Keratinocyte (primary cell): ENCODE results near the gene SULT2B1. TPM values are rescaled to one million over a fixed set of nuclear protein-coding genes. Genes with fewer than 3 reads are reported as not detected.

Experiments used
- DNase-seq: peaks from one replicate; pipeline ENCODE4 v3.0.0-alpha.2; 2011; ENCODE audit warnings: low read depth, missing footprints, low spot score
- FAIRE-seq: peaks from 2 replicates; lab custom pipeline; 2011; peaks lifted over from hg19 to GRCh38; lab: Jason Lieb, UNC
- H2AFZ ChIP-seq: 2 replicates; pipeline ENCODE4 v1.6.0; 2012; ENCODE audit warnings: low read length, control low read depth, inconsistent platforms; ENCODE audit not compliant: control insufficient read depth
- H3K27ac ChIP-seq: 2 replicates; pipeline ENCODE4 v1.5.1; 2011; ENCODE audit warnings: low read length; ENCODE audit not compliant: control insufficient read depth, insufficient read depth
- H3K27me3 ChIP-seq: 3 replicates; pipeline ENCODE4 v1.6.0; 2011; ENCODE audit warnings: low read length; ENCODE audit not compliant: control insufficient read depth, insufficient read depth; ENCODE audit errors: extremely low read depth
- H3K36me3 ChIP-seq, 2 experiments: 2 replicates in 1 of 2; 3 replicates in 1 of 2; pipeline ENCODE4 v1.5.1; 2011; ENCODE audit warnings: low read length in 2 of 2, mild to moderate bottlenecking in 1 of 2; ENCODE audit not compliant: control insufficient read depth in 2 of 2, insufficient read depth in 2 of 2; ENCODE audit errors: extremely low read depth in 1 of 2
- H3K4me1 ChIP-seq: 3 replicates; pipeline ENCODE4 v1.5.1; 2011; ENCODE audit warnings: low read length; ENCODE audit not compliant: control insufficient read depth, insufficient read depth; ENCODE audit errors: extremely low read depth
- H3K4me2 ChIP-seq: 3 replicates; pipeline ENCODE4 v1.6.0; 2011; ENCODE audit warnings: low read depth, low read length; ENCODE audit not compliant: control insufficient read depth, insufficient read depth; ENCODE audit errors: extremely low read depth
- H3K4me3 ChIP-seq, 3 experiments: fragments of 200-600 bp in 1 of 3; sonication (generic) in 1 of 3; 2 replicates in 2 of 3; 3 replicates in 1 of 3; pipeline ENCODE4 v1.5.1; 2011 to 2016; ENCODE audit warnings: low read length in 3 of 3, mild to moderate bottlenecking in 3 of 3, control low read depth in 2 of 3, inconsistent platforms in 1 of 3, low read depth in 1 of 3, mixed read lengths in 1 of 3, mixed run types in 1 of 3, moderate library complexity in 1 of 3; ENCODE audit not compliant: control insufficient read depth in 2 of 3, insufficient read depth in 2 of 3; ENCODE audit errors: extremely low read depth in 1 of 3
- H3K79me2 ChIP-seq: 2 replicates; pipeline ENCODE4 v1.6.0; 2012; ENCODE audit warnings: low read length; ENCODE audit not compliant: control insufficient read depth, insufficient read depth
- H3K9ac ChIP-seq: 3 replicates; pipeline ENCODE4 v1.6.0; 2011; ENCODE audit warnings: low read length; ENCODE audit not compliant: control insufficient read depth, insufficient read depth; ENCODE audit errors: extremely low read depth
- H3K9me1 ChIP-seq: 3 replicates; pipeline ENCODE4 v1.6.0; 2011; ENCODE audit warnings: low read length; ENCODE audit not compliant: control insufficient read depth, insufficient read depth; ENCODE audit errors: extremely low read depth
- H3K9me3 ChIP-seq: 2 replicates; pipeline ENCODE4 v1.5.1; 2012; ENCODE audit warnings: low read depth, low read length; ENCODE audit not compliant: control insufficient read depth
- H4K20me1 ChIP-seq: 3 replicates; pipeline ENCODE4 v1.6.0; 2011; ENCODE audit warnings: low read length; ENCODE audit not compliant: control insufficient read depth, insufficient read depth; ENCODE audit errors: extremely low read depth
- EZH2 ChIP-seq: IDR thresholded peaks from one replicate; pipeline ENCODE4 v1.6.1; 2012; ENCODE audit warnings: inconsistent platforms, mild to moderate bottlenecking, low read length, moderate library complexity
- dilution Hi-C: fragments of 300-500 bp; cut with MboI; formaldehyde crosslinking; loops from one replicate; pipeline ENCODE4 v1.7.0; 2020; ENCODE audit warnings: low sequenced_read_pairs; ENCODE audit not compliant: extremely low pct_ligation_motif_present
- polyA plus RNA-seq, 5 experiments: library from polyadenylated mRNA; depleted of rRNA in 3 of 5; stranded (reverse) in 3 of 5; stranded (forward) in 1 of 5; unstranded in 1 of 5; fragments of >200 nt; gene quantifications; 1 replicate in 1 of 5; 2 replicates in 3 of 5; 3 replicates in 1 of 5; pipeline versions ENCODE4 v1.2.1 to v1.2.3, GENCODE V29; 2011 to 2012; ENCODE audit warnings: missing spikeins in 2 of 5, low read depth in 1 of 5, low replicate concordance in 1 of 5
- TF ChIP-seq, protein P1 (sequence below), 3 experiments: IDR thresholded peaks in 1 of 3; conservative IDR thresholded peaks in 1 of 3; optimal IDR thresholded peaks in 1 of 3; 2 replicates in 2 of 3; 3 replicates in 1 of 3; pipeline versions ENCODE3 to v1.5.1; 2011; ENCODE audit warnings: low read length in 3 of 3, mild to moderate bottlenecking in 3 of 3, moderate library complexity in 2 of 3, control low read depth in 1 of 3, inconsistent platforms in 1 of 3; ENCODE audit not compliant: insufficient read depth in 2 of 3; ENCODE audit errors: extremely low read depth in 1 of 3

Gene SULT2B1
- polyA plus RNA-seq, 1 donor (not counting 4 experiments of a cell fraction or from before 2014, with no cell fraction given) = 6.0 TPM

- H3K4me2 ChIP-seq = no peak overlapping the region
- DNase-seq = no peak
- TF ChIP-seq, protein P1, sequence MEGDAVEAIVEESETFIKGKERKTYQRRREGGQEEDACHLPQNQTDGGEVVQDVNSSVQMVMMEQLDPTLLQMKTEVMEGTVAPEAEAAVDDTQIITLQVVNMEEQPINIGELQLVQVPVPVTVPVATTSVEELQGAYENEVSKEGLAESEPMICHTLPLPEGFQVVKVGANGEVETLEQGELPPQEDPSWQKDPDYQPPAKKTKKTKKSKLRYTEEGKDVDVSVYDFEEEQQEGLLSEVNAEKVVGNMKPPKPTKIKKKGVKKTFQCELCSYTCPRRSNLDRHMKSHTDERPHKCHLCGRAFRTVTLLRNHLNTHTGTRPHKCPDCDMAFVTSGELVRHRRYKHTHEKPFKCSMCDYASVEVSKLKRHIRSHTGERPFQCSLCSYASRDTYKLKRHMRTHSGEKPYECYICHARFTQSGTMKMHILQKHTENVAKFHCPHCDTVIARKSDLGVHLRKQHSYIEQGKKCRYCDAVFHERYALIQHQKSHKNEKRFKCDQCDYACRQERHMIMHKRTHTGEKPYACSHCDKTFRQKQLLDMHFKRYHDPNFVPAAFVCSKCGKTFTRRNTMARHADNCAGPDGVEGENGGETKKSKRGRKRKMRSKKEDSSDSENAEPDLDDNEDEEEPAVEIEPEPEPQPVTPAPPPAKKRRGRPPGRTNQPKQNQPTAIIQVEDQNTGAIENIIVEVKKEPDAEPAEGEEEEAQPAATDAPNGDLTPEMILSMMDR (optimal IDR thresholded peaks at IDR 0.05 in 1 of 3, IDR thresholded peaks at IDR 0.05 in 1 of 3, conservative IDR thresholded peaks at IDR 0.05 in 1 of 3; ENCODE audit: extremely low read depth in 1 of 3, insufficient read depth in 2 of 3, low read length in 3 of 3) = no peak
- no peak for TF ChIP-seq EZH2
- no peaks in the 10 kb centered on the region for H3K27me3 ChIP-seq
- H3K9ac ChIP-seq = no peak overlapping the region
- no peak for FAIRE-seq
- H4K20me1 ChIP-seq = peaks cover 19% of the 10 kb centered on the region
- dilution Hi-C loops = no loop called here
- H3K9me1 ChIP-seq = peaks cover 5% of the 10 kb centered on the region
- peaks cover 23% of the 10 kb centered on the region for H3K4me1 ChIP-seq
- H3K79me2 ChIP-seq = peaks cover 16% of the 10 kb centered on the region
- no peak overlapping the region for H3K4me3 ChIP-seq
- H3K36me3 ChIP-seq = peaks cover 15 to 21% of the 10 kb centered on the region in 2 experiments
- H2AFZ ChIP-seq = no peak overlapping the region
- H3K9me3 ChIP-seq = no peaks in the 10 kb centered on the region
- H3K27ac ChIP-seq = no peak overlapping the region
These were observed 59.9 kb downstream of the SULT2B1 start for GRCh38 chr19:48611872-48612271.

DNA sequence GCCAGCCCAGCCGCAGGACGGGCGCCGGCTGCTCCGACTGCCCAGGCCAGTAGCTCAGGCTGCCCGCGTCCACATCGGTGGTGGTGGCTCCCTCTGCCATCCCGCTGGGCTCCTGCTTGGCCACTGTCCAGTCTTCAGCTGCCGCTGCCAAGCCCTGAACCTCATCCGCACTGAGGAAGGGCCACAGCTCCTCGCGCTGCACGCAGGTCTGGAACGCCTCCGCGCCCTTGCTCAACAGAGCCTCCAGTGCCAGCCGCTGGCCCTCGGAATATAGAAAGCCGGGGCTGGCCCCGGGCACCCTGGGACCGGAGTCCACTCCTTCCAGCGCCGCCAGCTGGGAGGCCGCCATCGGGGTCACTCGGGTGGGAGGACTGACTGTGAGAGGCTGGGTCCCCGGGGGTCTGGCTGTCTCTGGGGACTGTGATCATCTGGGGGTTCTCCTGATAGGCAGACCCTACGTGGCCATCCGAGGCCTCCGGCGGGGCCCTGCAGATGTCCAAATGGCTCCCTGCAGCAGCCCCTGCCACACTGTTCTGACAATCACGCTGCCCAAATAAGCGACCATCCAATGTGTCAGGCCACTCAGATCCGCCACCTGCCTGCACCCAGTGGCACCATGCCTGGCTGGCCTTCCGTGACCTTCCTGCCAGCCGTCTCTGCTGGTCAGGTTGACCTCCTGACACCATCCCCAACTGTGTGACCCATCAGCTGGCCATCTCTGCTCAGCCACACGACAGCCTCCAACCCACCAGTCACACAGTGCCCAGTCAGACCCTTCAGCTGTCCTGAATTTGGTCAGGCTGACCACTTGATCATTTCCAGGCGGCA, 61.3 kb downstream of the SULT2B1 start:
- peaks cover 29% of the 10 kb centered on the region for H3K79me2 ChIP-seq
- DNase-seq = no peak
- no peak overlapping the region for H3K27ac ChIP-seq
- no peaks in the 10 kb centered on the region for H3K9me3 ChIP-seq
- dilution Hi-C loops = no loop called here
- no peaks in the 10 kb centered on the region for H3K27me3 ChIP-seq
- H4K20me1 ChIP-seq = peaks cover 32% of the 10 kb centered on the region
- H3K4me3 ChIP-seq = no peak overlapping the region
- H3K4me1 ChIP-seq = peaks cover 33% of the 10 kb centered on the region
- H3K9me1 ChIP-seq = peaks cover 5% of the 10 kb centered on the region
- TF ChIP-seq, protein P1 (optimal IDR thresholded peaks at IDR 0.05 in 1 of 3, IDR thresholded peaks at IDR 0.05 in 1 of 3, conservative IDR thresholded peaks at IDR 0.05 in 1 of 3; ENCODE audit: extremely low read depth in 1 of 3, insufficient read depth in 2 of 3, low read length in 3 of 3) = no peak
- no peak for TF ChIP-seq EZH2
- H3K9ac ChIP-seq = no peak overlapping the region
- FAIRE-seq = no peak
- H3K4me2 ChIP-seq = no peak overlapping the region
- peaks cover 20 to 35% of the 10 kb centered on the region in 2 experiments for H3K36me3 ChIP-seq
- no peak overlapping the region for H2AFZ ChIP-seq
